Neural cell (in vitro differentiated cells): ENCODE results near the gene EVX1. TPM values are rescaled to one million over a fixed set of nuclear protein-coding genes. Genes with fewer than 3 reads are reported as not detected.

Source experiments
- H2AFZ ChIP-seq: fragments of 200-600, 300-800 bp; sonication (generic), shearing (Covaris generic); 2 replicates; pipeline ENCODE4 v1.6.0; 2014; ENCODE audit warnings: low read depth, mild to moderate bottlenecking, antibody characterized with exemption, low read length, moderate library complexity
- H3F3A ChIP-seq: fragments of 200-600 bp; shearing (Covaris generic); 2 replicates; pipeline ENCODE4 v1.6.1; 2016; ENCODE audit warnings: mild to moderate bottlenecking, moderate library complexity, mixed read lengths, antibody characterized with exemption, low read length; ENCODE audit not compliant: insufficient read depth, poor library complexity, severe bottlenecking
- H3K27ac ChIP-seq: fragments of 200-600, 300-800 bp; sonication (generic), shearing (Covaris generic); 2 replicates; pipeline ENCODE4 v1.5.1; 2014; ENCODE audit warnings: mild to moderate bottlenecking, low read length, moderate library complexity
- H3K27me3 ChIP-seq: fragments of 300-800, 200-600 bp; sonication (generic), shearing (Covaris generic); 2 replicates; pipeline ENCODE4 v1.6.0; 2014; ENCODE audit warnings: mild to moderate bottlenecking, low read depth, low read length, moderate library complexity; ENCODE audit not compliant: insufficient read depth
- H3K36me3 ChIP-seq: fragments of 300-800, 200-600 bp; sonication (generic), shearing (Covaris generic); 2 replicates; pipeline ENCODE4 v1.5.1; 2014; ENCODE audit warnings: mild to moderate bottlenecking, antibody characterized with exemption, low read length, moderate library complexity; ENCODE audit not compliant: insufficient read depth
- H3K4me2 ChIP-seq: fragments of 300-800, 200-600 bp; sonication (generic), shearing (Covaris generic); 2 replicates; pipeline ENCODE4 v1.6.0; 2014; ENCODE audit warnings: mild to moderate bottlenecking, low read length
- H3K4me3 ChIP-seq: fragments of 300-800, 200-600 bp; sonication (generic), shearing (Covaris generic); 2 replicates; pipeline ENCODE4 v1.5.1; 2014; ENCODE audit warnings: mild to moderate bottlenecking, low read length, moderate library complexity
- H3K79me2 ChIP-seq: fragments of 200-600 bp; shearing (Covaris generic); replicated peaks from 2 replicates; pipeline ENCODE4 v1.6.0; 2014; ENCODE audit warnings: mild to moderate bottlenecking, low read length, moderate library complexity; ENCODE audit not compliant: insufficient read depth
- H3K9ac ChIP-seq: fragments of 300-800, 200-600 bp; sonication (generic), shearing (Covaris generic); 2 replicates; pipeline ENCODE4 v1.6.1; 2016; ENCODE audit warnings: mild to moderate bottlenecking, low read length, mixed read lengths
- H3K9me2 ChIP-seq: fragments of 200-600 bp; shearing (Covaris generic); 2 replicates; pipeline ENCODE4 v1.6.1; 2016; ENCODE audit warnings: mild to moderate bottlenecking, low read length, mixed read lengths; ENCODE audit not compliant: insufficient read depth
- H3K9me3 ChIP-seq: fragments of 200-600, 300-800 bp; sonication (generic), shearing (Covaris generic); 2 replicates; pipeline ENCODE4 v1.6.1; 2016; ENCODE audit warnings: mild to moderate bottlenecking, mixed run types, low read length, moderate library complexity, mixed read lengths
- H4K20me1 ChIP-seq: fragments of 200-600 bp; shearing (Covaris generic); 2 replicates; pipeline ENCODE4 v1.6.1; 2016; ENCODE audit warnings: mild to moderate bottlenecking, mixed run types; ENCODE audit not compliant: insufficient read depth
- CTCF ChIP-seq: fragments of 450-650 bp; IDR thresholded peaks from 2 replicates; pipeline ENCODE4 v1.5.1; 2014; ENCODE audit warnings: antibody characterized with exemption, mild to moderate bottlenecking, moderate library complexity; ENCODE audit not compliant: poor library complexity, severe bottlenecking
- EP300 ChIP-seq: fragments of 450-650 bp; conservative IDR thresholded peaks from 2 replicates; pipeline ENCODE4 v1.6.1; 2014; ENCODE audit warnings: antibody characterized with exemption, mild to moderate bottlenecking, moderate library complexity; ENCODE audit not compliant: poor library complexity, severe bottlenecking
- EZH2 ChIP-seq: fragments of 200-600, 300-800 bp; shearing (Covaris generic), sonication (generic); IDR thresholded peaks from 2 replicates; pipeline ENCODE4 v1.6.1; 2014; ENCODE audit warnings: antibody characterized with exemption, low read length, borderline replicate concordance, mild to moderate bottlenecking; ENCODE audit not compliant: insufficient read depth, poor library complexity, severe bottlenecking
- POLR2AphosphoS5 ChIP-seq: IDR thresholded peaks from 2 replicates; pipeline ENCODE4 v1.6.1; 2012
- RAD21 ChIP-seq: fragments of 450-650 bp; conservative IDR thresholded peaks from 2 replicates; pipeline ENCODE4 v1.6.1; 2014; ENCODE audit warnings: antibody characterized with exemption, mild to moderate bottlenecking, moderate library complexity
- SMC3 ChIP-seq: fragments of 450-650 bp; conservative IDR thresholded peaks from 2 replicates; pipeline ENCODE4 v1.6.1; 2014; ENCODE audit warnings: antibody characterized with exemption, mild to moderate bottlenecking, moderate library complexity; ENCODE audit not compliant: poor library complexity
- TAF1 ChIP-seq: IDR thresholded peaks from 2 replicates; pipeline ENCODE4 v1.6.1; 2012; ENCODE audit warnings: low read depth
- polyA plus RNA-seq: library from polyadenylated mRNA; depleted of rRNA; stranded (reverse); fragments of >200 nt; gene quantifications from 2 replicates; pipeline ENCODE4 v1.2.3, GENCODE V29; 2014
- TF ChIP-seq, protein P1 (sequence below): IDR thresholded peaks from 2 replicates; pipeline ENCODE4 v1.6.1; 2012; ENCODE audit warnings: borderline replicate concordance

Gene EVX1
- polyA plus RNA-seq, 1 donor from 2014 or later, result not detected

GRCh38 chr7:27211764-27212204 is 30.8 kb upstream of the EVX1 start:
- Histone ChIP-seq H3K9ac (no peak overlapping the region), H3K27ac (no peak overlapping the region), H3K9me2 (no peaks in the 10 kb centered on the region), H3K9me3 (no peaks in the 10 kb centered on the region), H3K79me2 (no peaks in the 10 kb centered on the region), H3K36me3 (no peaks in the 10 kb centered on the region), H3K27me3 (peaks cover 100% of the 10 kb centered on the region), H2AFZ (no peak overlapping the region), H3K4me2 (no peak overlapping the region), H3F3A (no peaks in the 10 kb centered on the region), H4K20me1 (no peaks in the 10 kb centered on the region), H3K4me3 (no peak overlapping the region)
- TF ChIP-seq POLR2AphosphoS5 (peak; percentile 77), SMC3 (no peak)

DNA sequence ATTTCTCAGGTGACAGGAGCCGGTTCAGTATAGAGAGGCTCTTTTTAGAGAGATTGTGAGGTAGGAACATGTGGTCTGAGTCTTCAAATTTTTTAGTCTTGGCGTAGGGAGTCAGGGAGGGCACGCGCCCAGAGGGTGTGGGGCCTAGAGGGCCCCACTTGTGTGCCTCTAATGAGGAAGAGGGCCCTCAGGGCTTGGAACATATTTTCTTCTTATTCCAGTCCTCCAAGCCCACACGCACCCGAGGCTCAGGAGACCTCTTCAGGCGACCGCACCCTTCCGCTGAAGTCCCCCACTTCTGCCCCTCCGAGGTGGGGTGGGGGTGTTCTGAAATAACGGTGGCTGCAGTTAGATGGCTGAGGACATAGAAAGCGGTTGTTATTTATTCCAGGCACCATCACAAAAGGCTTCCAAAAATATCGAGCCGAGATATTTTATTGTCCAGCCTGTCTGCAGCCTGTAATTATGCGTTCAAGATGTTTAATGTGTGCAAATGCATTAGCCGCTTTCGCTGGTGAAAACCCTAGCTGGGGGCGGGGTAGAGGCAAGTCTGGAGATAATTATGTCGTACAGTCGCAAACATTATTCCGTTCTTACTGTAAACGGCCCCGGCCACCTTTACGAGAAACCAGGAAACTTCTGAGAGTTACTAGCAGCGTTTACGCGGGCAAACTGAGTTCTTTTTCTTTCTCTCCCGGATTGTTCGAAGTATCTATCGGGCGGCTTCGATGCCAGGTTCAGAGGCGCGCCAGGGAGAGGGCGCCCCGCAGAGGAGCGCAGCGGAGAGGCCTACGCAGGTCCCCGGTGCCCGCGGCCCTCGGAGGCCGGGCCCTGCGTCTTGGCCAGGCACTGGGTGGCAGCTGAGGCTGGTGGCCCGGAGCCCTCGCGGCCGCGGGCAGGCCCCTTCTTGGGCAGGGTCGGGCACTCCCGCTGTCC is 29.8 kb upstream of the EVX1 start:
- Histone ChIP-seq H3K9me3 (no peaks in the 10 kb centered on the region), H4K20me1 (no peaks in the 10 kb centered on the region), H3K27me3 (peaks cover 99% of the 10 kb centered on the region), H3K4me2 (no peak overlapping the region), H3F3A (no peaks in the 10 kb centered on the region), H3K9me2 (no peaks in the 10 kb centered on the region), H3K4me3 (no peak overlapping the region), H3K36me3 (no peaks in the 10 kb centered on the region), H3K79me2 (no peaks in the 10 kb centered on the region), H3K9ac (no peak overlapping the region), H2AFZ (no peak overlapping the region), H3K27ac (no peak overlapping the region)
- TF ChIP-seq CTCF, result no peak
- TF ChIP-seq RAD21, result no peak
- no peak for TF ChIP-seq SMC3
- TF ChIP-seq EZH2, result no peak
- no peak for TF ChIP-seq TAF1
- no peak for TF ChIP-seq EP300
- TF ChIP-seq, protein P1, sequence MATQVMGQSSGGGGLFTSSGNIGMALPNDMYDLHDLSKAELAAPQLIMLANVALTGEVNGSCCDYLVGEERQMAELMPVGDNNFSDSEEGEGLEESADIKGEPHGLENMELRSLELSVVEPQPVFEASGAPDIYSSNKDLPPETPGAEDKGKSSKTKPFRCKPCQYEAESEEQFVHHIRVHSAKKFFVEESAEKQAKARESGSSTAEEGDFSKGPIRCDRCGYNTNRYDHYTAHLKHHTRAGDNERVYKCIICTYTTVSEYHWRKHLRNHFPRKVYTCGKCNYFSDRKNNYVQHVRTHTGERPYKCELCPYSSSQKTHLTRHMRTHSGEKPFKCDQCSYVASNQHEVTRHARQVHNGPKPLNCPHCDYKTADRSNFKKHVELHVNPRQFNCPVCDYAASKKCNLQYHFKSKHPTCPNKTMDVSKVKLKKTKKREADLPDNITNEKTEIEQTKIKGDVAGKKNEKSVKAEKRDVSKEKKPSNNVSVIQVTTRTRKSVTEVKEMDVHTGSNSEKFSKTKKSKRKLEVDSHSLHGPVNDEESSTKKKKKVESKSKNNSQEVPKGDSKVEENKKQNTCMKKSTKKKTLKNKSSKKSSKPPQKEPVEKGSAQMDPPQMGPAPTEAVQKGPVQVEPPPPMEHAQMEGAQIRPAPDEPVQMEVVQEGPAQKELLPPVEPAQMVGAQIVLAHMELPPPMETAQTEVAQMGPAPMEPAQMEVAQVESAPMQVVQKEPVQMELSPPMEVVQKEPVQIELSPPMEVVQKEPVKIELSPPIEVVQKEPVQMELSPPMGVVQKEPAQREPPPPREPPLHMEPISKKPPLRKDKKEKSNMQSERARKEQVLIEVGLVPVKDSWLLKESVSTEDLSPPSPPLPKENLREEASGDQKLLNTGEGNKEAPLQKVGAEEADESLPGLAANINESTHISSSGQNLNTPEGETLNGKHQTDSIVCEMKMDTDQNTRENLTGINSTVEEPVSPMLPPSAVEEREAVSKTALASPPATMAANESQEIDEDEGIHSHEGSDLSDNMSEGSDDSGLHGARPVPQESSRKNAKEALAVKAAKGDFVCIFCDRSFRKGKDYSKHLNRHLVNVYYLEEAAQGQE, result no peak
- no peak for TF ChIP-seq POLR2AphosphoS5
